Mesendoderm (in vitro differentiated cells): Measurements from ENCODE around the gene FHAD1.

Experiments
- DNase-seq: peaks from one replicate; pipeline ENCODE4 v3.0.0; 2013
- H2AK5ac ChIP-seq: 2 replicates; pipeline ENCODE4 v1.6.1; 2013; ENCODE audit warnings: low read length, inconsistent platforms
- H2BK120ac ChIP-seq: 2 replicates; pipeline ENCODE4 v1.6.1; 2013; ENCODE audit warnings: low read depth, mild to moderate bottlenecking, low read length, moderate library complexity, mixed read lengths
- H2BK15ac ChIP-seq: replicated peaks from 2 replicates; pipeline ENCODE4 v1.6.1; 2013; ENCODE audit warnings: low read depth, mild to moderate bottlenecking, moderate library complexity
- H2BK5ac ChIP-seq: 2 replicates; pipeline ENCODE4 v1.6.1; 2013; ENCODE audit warnings: low read length, inconsistent platforms
- H3K18ac ChIP-seq: 2 replicates; pipeline ENCODE4 v1.6.1; 2013; ENCODE audit warnings: mild to moderate bottlenecking, low read length, mixed read lengths
- H3K23ac ChIP-seq: one replicate; pipeline ENCODE4 v1.6.1; 2013; ENCODE audit warnings: low read length
- H3K27ac ChIP-seq: 2 replicates; pipeline ENCODE4 v1.5.1; 2013; ENCODE audit warnings: low read depth, mild to moderate bottlenecking, inconsistent platforms, low read length, moderate library complexity
- H3K27me3 ChIP-seq: 2 replicates; pipeline ENCODE4 v1.6.1; 2013; ENCODE audit warnings: low read length, control low read depth, mild to moderate bottlenecking, inconsistent platforms; ENCODE audit not compliant: insufficient read depth, poor library complexity
- H3K36me3 ChIP-seq: 2 replicates; pipeline ENCODE4 v1.6.1; 2013; ENCODE audit warnings: low read length, inconsistent platforms; ENCODE audit not compliant: control insufficient read depth, insufficient read depth
- H3K4ac ChIP-seq: one replicate; pipeline ENCODE4 v1.6.1; 2013; ENCODE audit warnings: low read depth, mild to moderate bottlenecking, low read length, moderate library complexity
- H3K4me1 ChIP-seq: 2 replicates; pipeline ENCODE4 v1.6.1; 2013; ENCODE audit warnings: low read depth, low read length, inconsistent platforms; ENCODE audit not compliant: control insufficient read depth
- H3K4me2 ChIP-seq: 2 replicates; pipeline ENCODE4 v1.6.1; 2013; ENCODE audit warnings: low read length
- H3K4me3 ChIP-seq: 2 replicates; pipeline ENCODE4 v1.5.1; 2013; ENCODE audit warnings: mild to moderate bottlenecking, low read length
- H3K56ac ChIP-seq: one replicate; pipeline ENCODE4 v1.6.1; 2013; ENCODE audit warnings: low read length
- H3K79me1 ChIP-seq: 2 replicates; pipeline ENCODE4 v1.6.1; 2013; ENCODE audit warnings: low read length, inconsistent platforms
- H3K79me2 ChIP-seq: 2 replicates; pipeline ENCODE4 v1.6.1; 2013; ENCODE audit warnings: mild to moderate bottlenecking, low read length; ENCODE audit not compliant: control insufficient read depth, insufficient read depth
- H3K9ac ChIP-seq: 2 replicates; pipeline ENCODE4 v1.6.1; 2013; ENCODE audit warnings: low read length, inconsistent platforms
- H4K5ac ChIP-seq: one replicate; pipeline ENCODE4 v1.6.1; 2013; ENCODE audit warnings: low read length
- H4K8ac ChIP-seq: one replicate; pipeline ENCODE4 v1.6.1; 2013; ENCODE audit warnings: low read depth, mild to moderate bottlenecking, control low read depth, low read length, moderate library complexity
- WGBS: extraction: QIAGEN DNeasy Blood & Tissue Kit; methylation state at CpG from one replicate; pipeline ENCODE4 v1.1.7; 2013; ENCODE audit warnings: low lambda C conversion rate, missing lambda C conversion rate; ENCODE audit not compliant: insufficient coverage; ENCODE audit errors: extremely low coverage; 5-methylcytosine and 5-hydroxymethylcytosine counted together

Gene FHAD1

DNA sequence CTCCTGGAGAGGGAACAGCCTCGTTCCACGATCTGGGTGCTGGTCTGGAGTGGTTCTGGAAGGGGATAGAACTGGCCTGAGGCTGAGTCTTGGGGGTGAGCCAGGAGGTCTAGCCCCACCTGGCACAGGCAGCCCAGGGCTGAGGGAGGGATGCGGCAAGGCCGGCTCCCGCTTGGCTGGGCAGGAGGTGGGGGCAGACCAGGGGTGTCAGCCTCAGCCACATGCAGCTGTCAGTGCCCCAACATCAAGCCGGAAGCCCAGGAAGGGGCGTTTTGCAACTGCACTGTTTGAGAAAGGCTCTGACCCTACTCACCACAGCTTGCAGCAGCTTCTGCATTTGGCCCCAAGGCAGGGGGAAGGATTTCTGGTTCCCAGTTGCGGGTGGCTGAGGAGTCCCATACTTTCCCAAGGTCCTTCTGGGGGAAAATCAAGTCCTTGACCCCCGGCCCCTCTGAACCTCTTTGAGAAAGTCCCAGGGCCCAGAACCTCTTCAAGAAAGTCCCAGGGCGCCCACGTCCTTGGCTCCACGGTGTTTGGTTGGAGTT is 164.6 kb downstream of the FHAD1 start:
- Histone ChIP-seq H3K4me1 (peaks cover 14% of the 10 kb centered on the region), H2BK120ac (no peak overlapping the region), H4K5ac (no peak overlapping the region), H3K79me2 (no peaks in the 10 kb centered on the region), H4K8ac (no peak overlapping the region), H3K23ac (no peak overlapping the region), H3K27ac (peak overlapping the region; percentile 61), H3K36me3 (no peaks in the 10 kb centered on the region), H3K4me2 (no peak overlapping the region), H3K79me1 (peaks cover 5% of the 10 kb centered on the region), H3K9ac (peak overlapping the region; percentile 39), H2BK5ac (no peak overlapping the region), H3K4me3 (no peak overlapping the region), H3K27me3 (peaks cover 2% of the 10 kb centered on the region), H2BK15ac (no peak overlapping the region), H3K56ac (peak overlapping the region; percentile 91), H3K4ac (no peak overlapping the region), H2AK5ac (peak overlapping the region; percentile 79), H3K18ac (no peak overlapping the region)
- no CpG with 5 or more reads among the region's 12 CpGs for WGBS
- DNase-seq = no peak

DNA sequence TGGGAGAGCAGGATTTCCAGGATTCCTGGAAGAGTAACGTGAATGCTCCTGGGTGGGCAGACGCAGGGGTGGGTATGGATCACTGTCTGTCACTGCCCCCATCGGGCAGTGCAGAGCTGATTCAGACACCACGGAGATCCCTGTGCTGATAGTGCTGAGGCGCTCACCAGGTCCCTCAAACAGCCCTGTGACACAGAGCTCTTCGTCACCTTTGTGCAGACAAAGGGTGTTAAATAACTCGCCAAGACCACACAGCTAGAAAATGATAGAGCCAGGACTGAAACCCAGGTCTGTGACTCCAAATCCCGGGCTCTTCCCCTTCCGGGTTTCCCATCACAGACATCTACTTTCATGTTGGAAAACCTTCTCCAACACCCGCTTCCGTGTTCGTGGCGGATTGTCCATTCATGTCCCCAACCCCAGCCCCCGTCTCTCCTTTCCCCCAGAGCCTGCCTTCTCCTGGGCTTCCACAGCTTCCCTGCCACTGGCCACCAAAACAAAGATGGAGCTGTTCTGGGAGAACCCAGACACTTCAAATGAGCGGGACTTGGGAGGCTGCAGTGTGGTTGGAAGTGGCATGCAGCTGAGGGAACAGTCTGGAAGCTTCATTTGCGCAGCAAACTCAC is 165.3 kb downstream of the FHAD1 start:
- Histone ChIP-seq H3K23ac (no peak overlapping the region), H3K4ac (no peak overlapping the region), H2BK15ac (no peak overlapping the region), H2BK5ac (no peak overlapping the region), H3K27ac (peak overlapping the region; percentile 61), H3K4me2 (no peak overlapping the region), H3K27me3 (peaks cover 2% of the 10 kb centered on the region), H3K9ac (peak overlapping the region; percentile 39), H3K36me3 (no peaks in the 10 kb centered on the region), H3K79me1 (peaks cover 5% of the 10 kb centered on the region), H4K5ac (no peak overlapping the region), H3K4me1 (peaks cover 14% of the 10 kb centered on the region), H3K18ac (peak overlapping the region; percentile 29), H3K79me2 (no peaks in the 10 kb centered on the region), H4K8ac (no peak overlapping the region), H3K4me3 (no peak overlapping the region), H3K56ac (peak overlapping the region; percentile 71), H2AK5ac (no peak overlapping the region), H2BK120ac (no peak overlapping the region)
- peak; percentile 90 for DNase-seq
- no CpG with 5 or more reads among the region's 16 CpGs for WGBS

DNA sequence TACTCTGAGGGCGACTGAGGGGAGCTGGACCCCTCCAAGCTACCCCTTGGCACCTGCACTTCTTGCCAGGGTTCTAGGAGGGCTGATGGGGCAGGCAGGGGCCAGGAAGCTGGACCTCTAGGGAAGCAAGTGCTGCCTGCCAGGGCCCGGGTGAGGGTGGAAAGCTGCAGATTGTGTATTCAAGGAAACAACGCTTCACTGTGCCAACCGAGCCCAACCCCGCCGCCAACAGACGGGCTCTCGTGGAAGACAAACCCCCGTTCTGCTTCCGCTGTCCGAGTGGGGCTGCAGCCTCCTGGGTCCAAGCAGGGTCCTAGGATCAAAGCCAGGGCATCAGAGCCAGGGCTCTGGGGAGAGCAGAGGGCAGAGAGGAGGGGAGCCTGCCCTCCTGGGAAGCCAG is 165.8 kb downstream of the FHAD1 start:
- Histone ChIP-seq H3K79me2 (no peaks in the 10 kb centered on the region), H4K5ac (no peak overlapping the region), H3K56ac (peak overlapping the region; percentile 11), H3K4me3 (no peak overlapping the region), H2BK120ac (no peak overlapping the region), H2BK15ac (no peak overlapping the region), H2BK5ac (no peak overlapping the region), H3K79me1 (peaks cover 5% of the 10 kb centered on the region), H4K8ac (no peak overlapping the region), H3K4me2 (no peak overlapping the region), H3K4me1 (peaks cover 16% of the 10 kb centered on the region), H3K4ac (no peak overlapping the region), H2AK5ac (no peak overlapping the region), H3K9ac (peak overlapping the region; percentile 9), H3K36me3 (no peaks in the 10 kb centered on the region), H3K23ac (peak overlapping the region; percentile 80), H3K18ac (no peak overlapping the region), H3K27ac (no peak overlapping the region), H3K27me3 (peaks cover 2% of the 10 kb centered on the region)
- no CpG with 5 or more reads among the region's 11 CpGs for WGBS
- DNase-seq = no peak

DNA sequence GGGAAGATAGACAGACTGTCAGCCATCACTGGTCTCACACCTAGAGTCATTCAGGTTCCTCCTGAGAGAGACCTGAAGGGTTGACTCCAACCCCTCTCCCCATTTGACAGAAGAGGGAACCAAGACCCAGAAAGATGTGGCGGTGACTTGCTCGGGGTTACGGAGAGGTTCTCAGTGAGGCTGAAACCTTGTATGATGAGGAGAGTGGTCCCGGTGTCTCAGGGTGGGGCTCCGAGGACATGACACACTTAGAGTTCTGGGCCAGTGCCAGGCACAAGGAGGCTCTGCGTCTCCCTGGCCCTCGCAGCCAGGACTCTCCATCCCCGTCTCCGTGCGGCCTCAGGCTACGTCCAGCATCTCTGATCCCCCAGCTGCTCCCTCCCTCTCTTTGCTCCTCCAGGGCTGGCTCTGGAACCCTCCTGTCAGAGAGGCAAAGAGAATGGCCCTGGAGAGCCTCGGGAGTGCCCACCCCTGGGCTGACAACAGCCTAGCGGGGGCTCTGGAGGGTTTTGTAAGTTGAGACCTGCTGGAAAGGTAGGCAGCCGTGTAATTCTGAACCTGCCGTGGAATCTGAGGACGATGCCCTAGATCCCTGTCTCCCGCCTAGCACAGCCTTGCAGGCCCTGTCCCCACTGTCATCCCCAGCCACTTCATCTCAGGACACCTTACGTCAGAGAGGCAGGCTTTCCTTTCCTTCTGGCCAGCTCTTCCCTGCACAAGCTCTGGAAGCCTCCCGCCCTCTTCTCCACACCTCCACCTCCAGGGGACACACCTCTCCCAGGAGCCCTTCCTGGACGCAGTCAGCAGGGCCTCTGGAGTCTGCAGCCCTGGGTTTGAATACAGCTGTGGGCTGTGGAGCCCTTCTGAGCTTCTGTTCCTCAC is 166.8 kb downstream of the FHAD1 start:
- Histone ChIP-seq H3K36me3 (no peaks in the 10 kb centered on the region), H2BK120ac (no peak overlapping the region), H3K27ac (no peak overlapping the region), H3K9ac (no peak overlapping the region), H2AK5ac (no peak overlapping the region), H3K4me1 (peaks cover 16% of the 10 kb centered on the region), H4K5ac (no peak overlapping the region), H3K23ac (no peak overlapping the region), H4K8ac (no peak overlapping the region), H3K79me2 (no peaks in the 10 kb centered on the region), H2BK5ac (no peak overlapping the region), H2BK15ac (no peak overlapping the region), H3K79me1 (peaks cover 5% of the 10 kb centered on the region), H3K4ac (no peak overlapping the region), H3K4me2 (no peak overlapping the region), H3K18ac (no peak overlapping the region), H3K27me3 (peaks cover 2% of the 10 kb centered on the region), H3K56ac (no peak overlapping the region), H3K4me3 (no peak overlapping the region)
- no CpG with 5 or more reads among the region's 20 CpGs for WGBS
- DNase-seq = no peak

DNA sequence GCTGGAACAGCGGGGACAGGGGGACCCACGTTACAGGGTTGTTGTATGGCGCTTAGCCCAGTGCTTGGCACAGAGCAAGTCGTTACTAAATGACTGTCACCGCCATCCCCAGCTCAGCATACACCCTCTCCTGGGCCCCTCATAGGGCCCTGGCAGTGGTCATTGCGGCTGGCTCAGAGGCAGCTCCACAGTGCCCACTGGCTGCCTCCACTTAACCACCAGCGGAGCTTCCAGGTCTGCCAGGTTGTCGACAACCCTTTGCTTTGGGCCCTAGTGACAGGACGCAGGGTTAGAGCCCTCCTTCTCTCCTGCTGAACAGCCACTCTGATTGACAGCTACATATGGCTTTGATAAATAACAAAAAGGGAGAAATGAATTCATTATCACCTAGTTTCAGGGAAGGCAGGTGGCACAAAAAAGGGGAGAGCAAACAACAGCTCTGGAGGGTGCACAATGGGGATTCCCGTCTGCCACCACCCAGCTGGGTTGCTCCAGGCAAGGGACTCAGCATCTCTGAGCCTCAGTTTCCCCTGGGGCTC is 167.5 kb downstream of the FHAD1 start:
- Histone ChIP-seq H3K27me3 (peaks cover 2% of the 10 kb centered on the region), H3K4me3 (no peak overlapping the region), H3K27ac (no peak overlapping the region), H3K4me1 (peaks cover 16% of the 10 kb centered on the region), H3K18ac (no peak overlapping the region), H3K36me3 (no peaks in the 10 kb centered on the region), H3K79me2 (no peaks in the 10 kb centered on the region), H3K4ac (no peak overlapping the region), H2AK5ac (no peak overlapping the region), H2BK120ac (no peak overlapping the region), H3K79me1 (peaks cover 5% of the 10 kb centered on the region), H3K4me2 (no peak overlapping the region), H3K23ac (no peak overlapping the region), H3K56ac (no peak overlapping the region), H2BK5ac (no peak overlapping the region), H3K9ac (no peak overlapping the region), H2BK15ac (no peak overlapping the region), H4K5ac (no peak overlapping the region), H4K8ac (no peak overlapping the region)
- whole genome bisulfite sequencing = no CpG with 5 or more reads among the region's 10 CpGs
- no peak for DNase-seq
